HepG2 (cell line): ENCODE data around the gene CKMT1A. TPM values are rescaled to one million over a fixed set of nuclear protein-coding genes. Genes with fewer than 3 reads are reported as not detected.
"Not testable (repeated sequence)": the region's sequence is repeated elsewhere in the genome, so short reads cannot be mapped to it uniquely, and the experiment has no call there.

Experiments used
- ATAC-seq: fragments of 200-7000 bp; cut with Tn5 transposase; 3 replicates; pipeline ENCODE4 v1.9.1; 2020; ENCODE audit warnings: mild to moderate bottlenecking, moderate library complexity
- BruUV-seq: library from RNA; stranded (reverse); fragments of 400-500 nt; replicated peaks from 2 replicates; lab custom pipeline; 2021; lab: Mats Ljungman, UMichigan
- CTCF ChIA-PET: fragments of 300-600 bp; formaldehyde crosslinking; extraction: SDS; loops from one replicate; lab custom pipeline; 2021; ENCODE audit warnings: low total read pairs, inconsistent platforms, low intra/inter-chr PET ratio; lab: Yijun Ruan, JAX
- POLR2A ChIA-PET: fragments of 350-600 bp; sonication (Branson Sonifier 250); formaldehyde crosslinking; loops from one replicate; lab custom pipeline; 2020; ENCODE audit warnings: antibody characterized with exemption, inconsistent platforms; lab: Yijun Ruan, JAX
- DNase-seq: peaks from one replicate; pipeline ENCODE4 v3.0.0-alpha.2; 2015; ENCODE audit warnings: low spot score
- FAIRE-seq: peaks from 3 replicates; lab custom pipeline; 2011; peaks lifted over from hg19 to GRCh38; lab: Jason Lieb, UNC
- H2AFZ ChIP-seq: one replicate; pipeline ENCODE4 v1.6.1; 2011; ENCODE audit warnings: low read length, inconsistent platforms
- H3K27ac ChIP-seq: fragments of 300-600 bp; 3 replicates; pipeline ENCODE4 v1.8.0; 2011; ENCODE audit warnings: mixed run types, mild to moderate bottlenecking, mixed read lengths, low read length, inconsistent platforms; ENCODE audit not compliant: insufficient read depth; ENCODE audit errors: extremely low read length
- H3K27me3 ChIP-seq, 2 experiments: fragments of 200-600 bp in 1 of 2; 2 replicates in 1 of 2; 3 replicates in 1 of 2; pipeline versions ENCODE4 v1.6.0 to v1.8.0; 2011; ENCODE audit warnings: low read length in 2 of 2, mild to moderate bottlenecking in 2 of 2, moderate library complexity in 2 of 2, inconsistent platforms in 1 of 2; ENCODE audit not compliant: insufficient read depth in 2 of 2, control insufficient read depth in 1 of 2
- H3K36me3 ChIP-seq, 2 experiments: fragments of 200-600 bp in 1 of 2; replicated peaks in 1 of 2; 2 replicates in 1 of 2; 3 replicates in 1 of 2; pipeline versions ENCODE4 v1.5.1 to v1.8.0; 2011; ENCODE audit warnings: low read length in 2 of 2, inconsistent platforms in 1 of 2; ENCODE audit not compliant: insufficient read depth in 2 of 2, control insufficient read depth in 1 of 2
- H3K4me1 ChIP-seq: 2 replicates; pipeline ENCODE4 v1.5.1; 2012; ENCODE audit warnings: low read length, inconsistent platforms; ENCODE audit not compliant: insufficient read depth
- H3K4me2 ChIP-seq: 2 replicates; pipeline ENCODE4 v1.6.0; 2011; ENCODE audit warnings: low read depth, low read length, inconsistent platforms
- H3K4me3 ChIP-seq, 3 experiments: fragments of 200-600 bp in 1 of 3; sonication (generic), shearing (Covaris generic) in 1 of 3; replicated peaks in 1 of 3; 2 replicates each; pipeline ENCODE4 v1.5.1; 2011 to 2016; ENCODE audit warnings: low read length in 3 of 3, inconsistent platforms in 2 of 3, low read depth in 2 of 3, mild to moderate bottlenecking in 2 of 3, control low read depth in 1 of 3, mixed read lengths in 1 of 3; ENCODE audit not compliant: insufficient read depth in 1 of 3
- H3K79me2 ChIP-seq: one replicate; pipeline ENCODE4 v1.6.1; 2011; ENCODE audit warnings: low read length, inconsistent platforms; ENCODE audit not compliant: insufficient read depth
- H3K9ac ChIP-seq: 2 replicates; pipeline ENCODE4 v1.6.0; 2011; ENCODE audit warnings: mild to moderate bottlenecking, low read depth, low read length, inconsistent platforms; ENCODE audit not compliant: insufficient read depth
- H3K9me3 ChIP-seq: 2 replicates; pipeline ENCODE4 v1.5.1; 2012; ENCODE audit warnings: mild to moderate bottlenecking, low read length
- H4K20me1 ChIP-seq: 2 replicates; pipeline ENCODE4 v1.6.0; 2011; ENCODE audit warnings: inconsistent platforms, mild to moderate bottlenecking, low read length, moderate library complexity; ENCODE audit not compliant: insufficient read depth
- HNF4A ChIP-seq: sonication (generic); formaldehyde crosslinking; IDR thresholded peaks from 2 replicates; pipeline ENCODE4 v1.4.0; 2020; ENCODE audit warnings: missing genetic modification reagents
- MAX ChIP-seq: IDR thresholded peaks from 2 replicates; pipeline ENCODE4 v1.6.1; 2012; ENCODE audit warnings: inconsistent platforms
- MED1 ChIP-seq: sonication (generic); formaldehyde crosslinking; IDR thresholded peaks from 2 replicates; pipeline ENCODE4 v1.4.0; 2020; ENCODE audit warnings: missing genetic modification reagents
- SRSF4 ChIP-seq: fragments of 200-400 bp; formaldehyde crosslinking; IDR thresholded peaks from one replicate; pipeline ENCODE4 v1.6.1; 2018; ENCODE audit warnings: mild to moderate bottlenecking, low read depth, low read length, moderate library complexity; ENCODE audit not compliant: poor library complexity, severe bottlenecking
- TGIF2 ChIP-seq: IDR thresholded peaks from 2 replicates; pipeline ENCODE4 v1.6.1; 2016; ENCODE audit warnings: control low read depth, missing compliant biosample characterization
- ZBTB25 ChIP-seq: IDR thresholded peaks from 2 replicates; pipeline ENCODE4 v1.6.1; 2018; ENCODE audit warnings: missing genetic modification reagents
- ZNF557 ChIP-seq: sonication (generic); formaldehyde crosslinking; IDR thresholded peaks from 2 replicates; pipeline ENCODE4 v1.4.0; 2020; ENCODE audit warnings: missing genetic modification reagents
- WGBS: methylation state at CpG from one replicate; pipeline ENCODE4 v1.1.6; 2017; ENCODE audit warnings: low lambda C conversion rate; 5-methylcytosine and 5-hydroxymethylcytosine counted together
- in situ Hi-C: cut with HindIII; loops from 2 replicates; pipeline ENCODE4 v1.10.0; 2017; ENCODE audit warnings: low pct_unique_long_range_greater_than_20kb; ENCODE audit not compliant: extremely low pct_ligation_motif_present
- intact Hi-C: fragments of 100-400 bp; cut with micrococcal nuclease; formaldehyde crosslinking; loops from one replicate; pipeline ENCODE4 v1.10.0; 2022; ENCODE audit not compliant: unreplicated experiment
- polyA plus RNA-seq, 8 experiments: library from polyadenylated mRNA; depleted of rRNA in 3 of 8; stranded (reverse) in 7 of 8; unstranded in 1 of 8; fragments of >200 nt; fragmentation: Illumina TruSeq in 4 of 8; extraction: Trizol in 4 of 8; gene quantifications; 2 replicates each; pipeline versions ENCODE4 v1.2.1 to v1.2.3, GENCODE V29; 2011 to 2016; ENCODE audit warnings: low read depth in 4 of 8, missing spikeins in 1 of 8, mixed read lengths in 1 of 8; ENCODE audit not compliant: insufficient read depth in 1 of 8
- total RNA-seq, 5 experiments: library from RNA; depleted of rRNA; stranded (reverse); fragments of >200 nt; fragmentation: Illumina TruSeq; extraction: Trizol; gene quantifications; 2 replicates each; pipeline ENCODE4 v1.2.3, GENCODE V29; 2016; ENCODE audit warnings: low read depth in 1 of 5

CKMT1A gene
- total and polyA plus RNA-seq, 2 of the 13 experiments (the other 11 are each of a cell fraction or from before 2014, with no cell fraction given) = 0.13 to 0.46 TPM

- no TSS peak for BruUV-seq
- Histone ChIP-seq H3K27me3 (no peaks in the 10 kb centered on the region), H4K20me1 (no peaks in the 10 kb centered on the region), H3K4me1 (peaks cover 5% of the 10 kb centered on the region), H3K4me2 (no peak overlapping the region), H2AFZ (no peak overlapping the region), H3K36me3 (no peaks in the 10 kb centered on the region), H3K9me3 (no peaks in the 10 kb centered on the region), H3K27ac (no peak overlapping the region), H3K4me3 (no peak overlapping the region), H3K79me2 (no peaks in the 10 kb centered on the region), H3K9ac (no peak overlapping the region)
- ChIA-PET CTCF (no interaction called here), POLR2A (interaction anchor here (1.7 kb wide), 1 partner anchor 23 kb away, joined by 4 read pairs; the partner anchor contains the start of gene PDIA3)
- intact Hi-C loops = no loop called here
- 58% methylated on average over 4 of the region's 4 CpGs for WGBS
- TF ChIP-seq MAX (no peak), TGIF2 (no peak), HNF4A (CRISPR knock-in tag) (no peak), MED1 (CRISPR knock-in tag) (no peak), ZBTB25 (CRISPR knock-in tag) (no peak), ZNF557 (CRISPR knock-in tag) (no peak), SRSF4 (no peak)
- ATAC-seq (no peak), DNase-seq (no peak), FAIRE-seq (no peak)
- in situ Hi-C loops = no loop called here
These were observed 29.5 kb downstream of the CKMT1A start for GRCh38 chr15:43723151-43723550.

- H3K4me1 ChIP-seq, CTCF ChIA-PET, DNase-seq, H3K79me2 ChIP-seq, in situ Hi-C loops, H3K36me3 ChIP-seq, H2AFZ ChIP-seq, POLR2A ChIA-PET, H3K4me2 ChIP-seq, intact Hi-C loops, H3K27ac ChIP-seq, BruUV-seq, H3K9me3 ChIP-seq, H3K9ac ChIP-seq, H3K27me3 ChIP-seq, H3K4me3 ChIP-seq, ATAC-seq, H4K20me1 ChIP-seq, FAIRE-seq: not testable (repeated sequence)
- 80% methylated on average over 1 of the region's 1 CpG for WGBS
These were observed 32.6 kb downstream of the CKMT1A start for GRCh38 chr15:43726306-43726705.

GRCh38 chr15:43728053-43728725, 34.5 kb downstream of the CKMT1A start:
- H3K4me2 ChIP-seq, H3K9ac ChIP-seq, in situ Hi-C loops, ATAC-seq, POLR2A ChIA-PET, H3K79me2 ChIP-seq, CTCF ChIA-PET, H3K4me1 ChIP-seq, H3K27me3 ChIP-seq, DNase-seq, H2AFZ ChIP-seq, H4K20me1 ChIP-seq, H3K4me3 ChIP-seq, BruUV-seq, intact Hi-C loops, H3K9me3 ChIP-seq, FAIRE-seq, H3K36me3 ChIP-seq, H3K27ac ChIP-seq: not testable (repeated sequence)
- WGBS = 14% methylated on average over 1 of the region's 1 CpG
